Activated T-helper 1 cell treated with Interleukin-2 at 50 U/mL for 16 hours (primary cell): ENCODE results near the gene MYO3B.
"Not testable (repeated sequence)": the region's sequence is repeated elsewhere in the genome, so short reads cannot be mapped to it uniquely, and the experiment has no call there.

ENCODE experiments used
- DNase-seq: peaks from one replicate; pipeline ENCODE4 v3.0.0-alpha.2; 2020; ENCODE audit warnings: low read depth

MYO3B gene

GRCh38 chr2:170639635-170640034 is 461.7 kb downstream of the MYO3B start:
- DNase-seq, result no peak

DNA sequence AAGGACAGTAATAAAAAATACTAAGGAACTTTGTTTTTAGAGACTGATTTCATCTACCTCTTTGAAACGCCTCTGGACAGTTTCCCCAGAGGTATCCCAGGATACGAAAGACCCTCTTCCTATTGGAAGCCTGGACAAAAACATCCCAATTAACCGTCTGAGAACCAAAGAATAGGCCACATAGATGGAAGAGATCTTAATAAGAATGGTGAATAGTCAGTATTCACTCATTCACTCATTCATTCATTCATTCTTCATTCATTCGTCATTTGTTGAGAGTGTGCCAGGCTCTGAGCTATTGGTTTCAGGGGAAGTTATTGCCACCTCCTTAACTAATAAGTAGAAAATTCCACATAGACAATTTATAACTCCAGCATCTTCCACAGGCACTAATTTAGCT is 464.0 kb downstream of the MYO3B start:
- DNase-seq, result no peak

DNA sequence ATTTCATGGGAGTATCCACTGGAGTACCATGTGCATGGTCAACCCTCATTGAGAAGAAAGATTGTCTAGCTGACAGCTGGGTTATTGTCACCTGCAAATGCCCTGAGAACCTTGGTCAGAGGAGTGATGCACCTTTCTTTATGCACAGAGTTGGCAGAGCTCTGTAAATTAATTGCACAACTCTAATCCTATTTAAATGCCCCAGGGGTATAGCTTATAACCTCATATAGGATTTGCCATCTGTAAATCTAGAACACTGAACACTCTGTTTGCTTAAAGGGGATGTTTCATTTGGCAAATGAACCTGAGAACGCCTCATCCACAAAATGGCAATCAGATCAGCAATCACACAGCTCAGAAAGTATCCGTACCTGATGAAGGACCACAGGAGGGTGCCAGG is 465.4 kb downstream of the MYO3B start:
- no peak for DNase-seq

GRCh38 chr2:170647741-170648436 is 469.9 kb downstream of the MYO3B start:
- no peak for DNase-seq

GRCh38 chr2:170651624-170652325 is 473.8 kb downstream of the MYO3B start:
- DNase-seq, result peak; percentile 4

GRCh38 chr2:170652637-170653417 is 474.9 kb downstream of the MYO3B start:
- DNase-seq, result no peak

DNA sequence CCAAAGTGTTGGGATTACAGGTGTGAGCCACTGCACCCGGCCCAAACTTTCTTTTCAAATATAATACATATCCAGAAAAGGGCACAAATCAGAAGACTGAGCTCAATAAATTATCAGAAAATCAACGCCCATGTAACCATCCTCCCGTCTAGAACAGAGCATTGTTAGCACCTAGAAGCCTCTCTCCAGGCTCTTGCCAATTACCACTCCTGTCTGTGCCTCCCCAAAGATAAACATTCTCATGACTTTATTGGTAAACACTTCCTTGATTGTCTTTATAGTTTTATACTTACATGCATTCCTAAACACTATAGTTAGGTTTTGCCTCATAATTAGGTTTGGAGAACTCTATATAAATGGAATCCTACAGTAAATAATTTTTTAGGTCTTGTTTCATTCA is 478.7 kb downstream of the MYO3B start:
- no peak for DNase-seq

- DNase-seq, result no peak
These were observed 482.5 kb downstream of the MYO3B start for GRCh38 chr2:170660409-170660808.

- DNase-seq, result no peak
These were observed 487.8 kb downstream of the MYO3B start for GRCh38 chr2:170665743-170666142.

DNA sequence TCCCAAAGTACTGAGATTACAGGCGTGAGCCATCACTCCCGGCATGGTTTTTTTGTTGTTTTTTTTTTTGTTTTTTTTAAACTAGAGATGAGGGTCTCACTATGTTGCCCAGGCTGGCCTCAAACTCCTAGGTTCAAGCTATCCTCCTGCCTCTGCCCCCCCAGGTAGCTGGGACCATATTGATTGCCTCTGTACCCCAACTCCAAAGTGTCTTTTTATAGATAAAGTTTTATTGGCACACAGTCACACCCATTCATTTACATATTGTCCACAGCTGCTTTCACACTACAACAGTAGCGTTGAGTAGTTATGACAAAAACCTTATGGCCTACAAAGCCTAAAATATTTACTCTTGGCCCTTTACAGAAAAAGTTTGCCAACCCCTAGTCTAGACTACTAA is 492.0 kb downstream of the MYO3B start:
- DNase-seq, result no peak

DNA sequence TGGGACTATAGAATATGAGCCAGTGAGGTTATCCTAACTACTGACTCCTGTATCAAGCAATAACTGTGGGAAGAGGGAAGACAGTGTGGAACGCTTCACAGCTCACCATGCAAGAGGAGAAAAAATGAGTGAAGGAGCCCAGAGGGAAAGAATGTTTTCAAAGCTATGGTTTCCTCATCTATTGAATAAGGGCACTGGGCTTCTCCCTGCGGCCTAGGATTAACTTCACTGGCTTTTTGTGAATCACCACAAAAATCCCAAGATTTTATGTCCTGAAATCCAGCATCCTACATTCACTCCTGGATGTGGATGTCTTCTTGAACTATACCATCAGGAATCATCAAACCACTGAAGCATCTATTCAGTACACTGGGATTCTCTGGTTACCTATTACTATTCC is 492.7 kb downstream of the MYO3B start:
- no peak for DNase-seq

DNA sequence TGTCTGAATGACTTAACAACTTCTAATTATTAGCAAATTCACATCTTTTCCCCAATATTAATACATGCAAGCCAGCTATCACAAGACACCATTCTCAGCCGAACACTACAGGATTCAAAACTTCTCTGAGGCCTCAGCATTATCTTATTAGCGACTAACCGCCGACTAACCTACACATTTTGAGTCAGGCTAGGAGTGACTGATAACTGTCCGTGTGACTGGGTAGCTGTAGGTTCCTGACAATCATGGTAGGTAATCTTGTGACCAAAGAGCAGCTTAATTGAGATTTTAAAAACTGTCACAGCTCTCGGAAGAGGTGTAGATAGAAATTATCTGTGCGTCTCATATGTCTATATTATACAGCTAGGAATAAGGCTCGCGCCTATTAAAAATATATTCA is 493.1 kb downstream of the MYO3B start:
- no peak for DNase-seq

- not testable (repeated sequence) for DNase-seq
These were observed 496.3 kb downstream of the MYO3B start for GRCh38 chr2:170674282-170674681.

DNA sequence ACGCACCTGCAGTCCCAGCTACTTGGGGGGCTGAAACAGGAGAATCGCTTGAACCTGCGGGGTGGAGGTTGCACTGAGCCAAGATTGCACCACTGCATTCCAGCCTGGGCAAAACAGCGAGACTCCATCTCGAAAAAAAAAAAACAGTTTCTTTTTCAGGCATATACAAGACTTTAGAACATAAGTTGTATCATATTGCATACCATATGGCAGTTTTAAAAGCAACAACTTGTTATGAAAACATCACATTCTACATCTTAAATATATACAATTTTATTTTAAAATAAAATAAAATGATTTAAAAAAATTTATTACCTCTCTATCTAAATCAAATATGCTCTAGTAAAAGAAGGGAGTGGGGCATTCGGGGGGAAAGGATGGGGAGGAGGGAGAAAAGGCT is 497.8 kb downstream of the MYO3B start:
- DNase-seq, result no peak

DNA sequence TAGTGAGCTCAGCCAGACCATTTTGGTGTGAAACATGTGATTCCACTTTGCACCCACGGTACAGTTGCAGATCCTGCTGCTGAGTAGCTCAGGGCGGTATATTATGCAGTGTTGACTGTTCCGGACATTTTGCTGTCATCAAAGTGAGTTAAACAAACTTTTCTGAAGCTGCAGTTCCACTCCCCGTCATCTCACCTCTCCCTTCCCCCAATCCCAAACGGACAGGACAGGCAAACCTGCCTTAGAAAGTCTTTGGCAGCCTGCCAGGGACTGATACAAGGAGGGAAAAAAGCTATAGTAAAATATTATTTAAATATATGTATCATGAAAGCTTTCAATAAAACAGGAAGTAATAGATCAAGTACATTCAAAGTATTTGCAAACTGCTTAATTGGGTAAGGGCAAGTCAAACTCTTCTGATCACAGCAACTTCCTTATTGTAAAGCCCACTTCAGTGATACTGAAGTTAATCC is 501.7 kb downstream of the MYO3B start:
- DNase-seq, result no peak

DNA sequence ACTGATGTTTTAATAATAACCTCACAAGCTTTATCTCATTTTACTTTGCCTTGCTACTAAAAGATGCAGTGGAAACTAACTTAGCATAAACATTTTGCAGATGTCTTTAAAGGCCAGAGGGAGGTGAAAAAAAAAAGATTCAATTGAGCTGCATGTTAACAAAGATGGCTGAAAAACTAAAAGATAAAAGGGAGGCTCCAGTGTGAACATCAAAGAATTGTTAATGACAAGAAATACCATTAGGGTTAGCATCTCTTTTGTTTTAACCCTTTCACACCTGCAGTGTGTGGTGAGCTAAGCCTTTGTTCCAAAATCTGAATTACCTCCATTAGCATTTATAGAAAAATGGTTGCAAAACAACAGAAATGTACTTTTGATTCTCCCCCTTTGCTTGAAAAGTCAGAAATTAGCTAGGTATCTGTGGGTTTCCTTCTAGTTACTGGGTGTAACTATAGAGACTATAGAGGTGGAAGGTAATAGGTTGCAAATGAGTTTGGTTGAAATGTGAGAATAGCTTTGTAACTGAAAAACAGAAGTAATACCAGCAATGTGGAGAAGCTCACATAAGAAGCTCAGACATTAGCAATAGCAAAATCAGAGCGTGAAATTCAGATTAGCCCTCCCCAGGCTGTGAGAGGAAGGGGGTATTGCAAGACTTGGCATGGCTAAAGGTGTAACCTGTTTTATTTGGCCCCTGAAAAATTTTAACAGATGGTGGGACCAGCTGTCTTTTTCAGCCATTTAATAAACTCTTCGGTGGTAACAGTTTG is 502.4 kb downstream of the MYO3B start:
- no peak for DNase-seq

DNA sequence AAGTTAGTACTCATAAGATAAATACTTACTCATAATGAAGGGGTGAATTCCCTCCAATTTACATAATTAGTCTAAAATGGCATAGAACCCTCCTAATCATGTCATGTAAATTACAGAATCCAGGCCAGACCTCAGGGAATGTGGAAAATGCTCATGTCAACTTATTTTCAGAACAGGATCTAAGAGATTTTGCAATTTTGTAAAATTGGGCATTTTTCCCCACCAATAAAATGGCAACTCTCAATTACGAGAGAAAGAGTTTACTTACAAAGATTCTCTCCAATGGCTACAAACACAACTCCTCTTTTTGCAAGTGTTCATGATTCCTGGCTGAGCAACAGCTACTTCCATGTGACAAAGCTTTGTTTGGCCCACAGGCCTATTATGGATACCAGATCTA is 503.4 kb downstream of the MYO3B start:
- DNase-seq, result no peak

DNA sequence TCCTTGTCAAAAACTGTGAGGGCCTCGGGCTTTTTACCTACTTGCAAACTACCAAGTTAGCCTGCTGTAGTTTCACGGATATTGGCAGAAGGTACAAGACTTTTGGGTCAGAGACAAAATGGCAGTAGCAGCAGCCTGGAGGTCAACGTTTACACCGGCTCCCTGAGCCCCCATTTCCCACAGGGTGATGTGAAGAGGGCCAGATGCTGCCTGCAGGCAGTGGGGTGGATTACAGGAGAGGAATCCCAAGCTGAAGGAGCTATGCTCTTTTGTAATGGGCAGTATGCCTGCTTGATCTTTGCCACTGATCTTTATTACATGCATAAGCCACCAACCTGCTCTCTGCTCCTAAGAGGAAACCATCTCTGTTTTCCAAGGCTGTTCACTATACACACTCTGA is 507.6 kb downstream of the MYO3B start:
- no peak for DNase-seq

- no peak for DNase-seq
These were observed 511.5 kb downstream of the MYO3B start for GRCh38 chr2:170689481-170689880.

DNA sequence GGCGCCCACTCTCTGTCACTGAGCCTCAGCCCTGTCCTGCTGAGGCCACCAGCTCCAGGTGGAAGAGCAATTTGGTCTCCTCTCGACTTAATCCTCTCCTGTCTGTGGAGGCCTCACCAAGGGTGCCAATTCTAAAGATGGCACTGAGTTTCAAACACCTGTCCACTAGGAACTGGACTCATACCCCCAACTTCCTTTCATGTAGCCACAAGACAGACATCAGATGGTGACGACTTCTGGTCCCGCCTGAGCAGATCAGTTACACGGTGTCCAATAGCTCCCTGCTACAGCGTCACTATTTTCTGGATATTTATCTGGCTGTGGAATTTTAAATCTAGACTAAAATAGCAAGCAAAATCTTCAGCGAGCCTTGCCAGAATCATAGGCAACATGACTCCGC is 512.7 kb downstream of the MYO3B start:
- no peak for DNase-seq

- no peak for DNase-seq
These were observed 516.4 kb downstream of the MYO3B start for GRCh38 chr2:170694316-170694715.
